Adrenal gland (tissue), 5 donors: ENCODE measurements around the gene RNU6-9.

Source experiments
- CTCF ChIP-seq, 6 experiments: fragments of 450-650 bp in 4 of 6; fragments of 200-600 bp in 2 of 6; sonication (generic) in 1 of 6; IDR thresholded peaks; 1 replicate in 5 of 6; 2 replicates in 1 of 6; pipeline versions ENCODE4 v1.5.1 to v1.8.0; 2016 to 2021; ENCODE audit warnings: antibody characterized with exemption in 6 of 6, mild to moderate bottlenecking in 2 of 6, moderate library complexity in 1 of 6
- POLR2A ChIP-seq, 2 donors: fragments of 450-650 bp; IDR thresholded peaks; one replicate each; pipeline ENCODE4 v1.6.1; 2017; ENCODE audit warnings: antibody characterized with exemption in 2 of 2, mild to moderate bottlenecking in 2 of 2, moderate library complexity in 1 of 2
- donor health status: DM: no; HTN: no; CAD: no.

- TF ChIP-seq CTCF (IDR thresholded peaks at IDR 0.05) = no peak
- TF ChIP-seq POLR2A (IDR thresholded peaks at IDR 0.05) = no peak
Observed at GRCh38 chr19:890831-891230, 2.5 kb upstream of the RNU6-9 start.
